ENCODE results near the gene PHGDH.
A peak's percentile ranks its signal among the peaks of the same experiment; 100 is the strongest.

The PHGDH gene

GRCh38 chr1:119711804-119712341 lies at the start of gene PHGDH:
TSS of gene PHGDH (plus strand) at chr1:119711934. CDS start at chr1:119712023, 89 bp downstream.
- no peak for TF ChIP-seq CTCF (conservative IDR thresholded peaks at IDR 0.05; ENCODE audit: control insufficient read depth, insufficient read depth, low read depth, low read length)
- peak; percentile 91 for DNase-seq (ENCODE audit: low read depth)
- H3K4me3 ChIP-seq (ENCODE audit: control insufficient read depth, low read depth, low read length), result peak within 1 kb of the TSS; percentile 92

GRCh38 chr1:119662034-119662437 lies 49.7 kb upstream of the PHGDH start:
- TF ChIP-seq CTCF (conservative IDR thresholded peaks at IDR 0.05; ENCODE audit: control insufficient read depth, insufficient read depth, low read depth, low read length), result no peak
- no peak for DNase-seq (ENCODE audit: low read depth)
- H3K4me3 ChIP-seq (ENCODE audit: control insufficient read depth, low read depth, low read length), result no peak overlapping the region

- DNase-seq (ENCODE audit: low read depth), result no peak
- no peak for TF ChIP-seq CTCF (conservative IDR thresholded peaks at IDR 0.05; ENCODE audit: control insufficient read depth, insufficient read depth, low read depth, low read length)
Measured at GRCh38 chr1:119664067-119664466, 47.7 kb upstream of the PHGDH start.

GRCh38 chr1:119667173-119667572 lies 44.6 kb upstream of the PHGDH start:
- no peak for TF ChIP-seq CTCF (conservative IDR thresholded peaks at IDR 0.05; ENCODE audit: control insufficient read depth, insufficient read depth, low read depth, low read length)
- no peak overlapping the region for H3K4me3 ChIP-seq (ENCODE audit: control insufficient read depth, low read depth, low read length)
- no peak for DNase-seq (ENCODE audit: low read depth)

More at GRCh38 chr1:119664067-119664466, 47.7 kb upstream of the PHGDH start:
- H3K4me3 ChIP-seq (ENCODE audit: control insufficient read depth, low read depth, low read length), result no peak overlapping the region

- no peak overlapping the region for H3K4me3 ChIP-seq (ENCODE audit: control insufficient read depth, low read depth, low read length)
- DNase-seq (ENCODE audit: low read depth), result no peak
- TF ChIP-seq CTCF (conservative IDR thresholded peaks at IDR 0.05; ENCODE audit: control insufficient read depth, insufficient read depth, low read depth, low read length), result no peak
Measured at GRCh38 chr1:119670898-119671297, 40.8 kb upstream of the PHGDH start.

GRCh38 chr1:119673171-119673940 lies 38.4 kb upstream of the PHGDH start:
- no peak for DNase-seq (ENCODE audit: low read depth)
- TF ChIP-seq CTCF (conservative IDR thresholded peaks at IDR 0.05; ENCODE audit: control insufficient read depth, insufficient read depth, low read depth, low read length), result no peak
- H3K4me3 ChIP-seq (ENCODE audit: control insufficient read depth, low read depth, low read length), result no peak overlapping the region

Measured in fibroblast of mammary gland (primary cell).